CMK (cell line): ENCODE data around the gene HK2.
"Not testable (repeated sequence)": the region's sequence is repeated elsewhere in the genome, so short reads cannot be mapped to it uniquely, and the experiment has no call there.

Experiments
- DNase-seq: peaks from one replicate; pipeline ENCODE4 v3.0.0-alpha.2; 2010; ENCODE audit warnings: low read depth

HK2 gene

GRCh38 chr2:74833418-74834233, at the start of gene HK2:
HK2 (plus strand) TSS chr2:74834127; CDS start chr2:74834581, 454 bp downstream.
- DNase-seq, result peak; percentile 73

DNA sequence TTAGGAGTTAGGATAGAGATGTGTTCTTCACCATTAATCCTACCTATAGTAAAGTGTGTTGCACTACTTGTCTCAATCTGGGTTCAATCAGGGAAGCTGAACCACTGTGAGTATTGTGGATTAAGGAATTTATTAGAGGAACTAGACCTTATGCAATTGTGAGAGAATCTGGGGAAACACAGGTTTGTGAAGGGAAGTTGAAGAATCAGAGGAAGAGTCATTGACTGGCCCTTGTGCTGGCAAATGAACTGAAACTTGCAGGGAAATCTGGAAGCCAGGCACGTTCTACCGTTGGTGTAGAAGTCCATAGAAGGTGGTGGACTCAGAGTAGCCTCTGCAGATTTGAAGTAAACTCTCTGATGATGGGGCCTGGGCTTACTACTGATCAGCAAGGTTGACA, 44.7 kb upstream of the HK2 start:
- DNase-seq, result no peak

- no peak for DNase-seq
Measured at GRCh38 chr2:74792282-74792681, 41.6 kb upstream of the HK2 start.

DNA sequence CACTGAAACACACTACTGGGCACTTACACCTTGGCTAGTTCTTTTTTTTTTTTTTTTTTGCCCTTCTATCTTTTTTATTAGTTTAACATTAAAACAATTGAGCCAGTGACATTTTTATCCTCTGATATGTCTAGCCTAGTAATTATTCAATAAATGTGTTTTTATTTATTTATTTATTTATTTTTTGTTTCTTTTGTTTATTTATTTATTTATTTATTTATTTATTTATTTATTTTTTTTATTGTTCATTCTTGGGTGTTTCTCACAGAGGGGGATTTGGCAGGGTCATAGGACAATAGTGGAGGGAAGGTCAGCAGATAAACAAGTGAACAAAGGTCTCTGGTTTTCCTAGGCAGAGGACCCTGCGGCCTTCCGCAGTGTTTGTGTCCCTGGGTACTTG, 39.0 kb upstream of the HK2 start:
- not testable (repeated sequence) for DNase-seq

- no peak for DNase-seq
Measured at GRCh38 chr2:74806355-74806839, 27.5 kb upstream of the HK2 start.

- DNase-seq, result no peak
Measured at GRCh38 chr2:74806920-74807319, 27.0 kb upstream of the HK2 start.

- DNase-seq, result no peak
Measured at GRCh38 chr2:74812787-74813590, 20.9 kb upstream of the HK2 start.

- DNase-seq, result no peak
Measured at GRCh38 chr2:74814102-74814501, 19.8 kb upstream of the HK2 start.

- DNase-seq, result no peak
Measured at GRCh38 chr2:74815941-74816340, 18.0 kb upstream of the HK2 start.

GRCh38 chr2:74816540-74817303, 17.2 kb upstream of the HK2 start:
- no peak for DNase-seq

DNA sequence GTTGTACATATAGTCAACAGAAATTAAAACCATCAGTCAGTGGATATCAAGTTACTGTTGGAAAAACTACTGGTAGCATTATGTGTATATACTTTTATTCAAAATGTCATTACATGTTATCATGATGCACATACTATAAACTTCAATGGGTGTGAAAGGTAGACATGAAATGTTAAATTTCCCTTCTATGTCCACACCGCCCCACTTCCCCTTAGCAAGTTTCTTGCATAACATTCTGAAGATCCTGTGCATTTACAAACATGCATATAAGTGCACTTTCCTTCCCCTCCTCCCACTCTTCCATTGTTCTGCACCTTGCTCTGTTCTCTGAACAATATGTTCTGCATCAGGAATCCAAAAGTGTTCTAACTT, 16.6 kb upstream of the HK2 start:
- DNase-seq, result no peak

GRCh38 chr2:74819702-74820101, 14.2 kb upstream of the HK2 start:
- DNase-seq, result no peak

DNA sequence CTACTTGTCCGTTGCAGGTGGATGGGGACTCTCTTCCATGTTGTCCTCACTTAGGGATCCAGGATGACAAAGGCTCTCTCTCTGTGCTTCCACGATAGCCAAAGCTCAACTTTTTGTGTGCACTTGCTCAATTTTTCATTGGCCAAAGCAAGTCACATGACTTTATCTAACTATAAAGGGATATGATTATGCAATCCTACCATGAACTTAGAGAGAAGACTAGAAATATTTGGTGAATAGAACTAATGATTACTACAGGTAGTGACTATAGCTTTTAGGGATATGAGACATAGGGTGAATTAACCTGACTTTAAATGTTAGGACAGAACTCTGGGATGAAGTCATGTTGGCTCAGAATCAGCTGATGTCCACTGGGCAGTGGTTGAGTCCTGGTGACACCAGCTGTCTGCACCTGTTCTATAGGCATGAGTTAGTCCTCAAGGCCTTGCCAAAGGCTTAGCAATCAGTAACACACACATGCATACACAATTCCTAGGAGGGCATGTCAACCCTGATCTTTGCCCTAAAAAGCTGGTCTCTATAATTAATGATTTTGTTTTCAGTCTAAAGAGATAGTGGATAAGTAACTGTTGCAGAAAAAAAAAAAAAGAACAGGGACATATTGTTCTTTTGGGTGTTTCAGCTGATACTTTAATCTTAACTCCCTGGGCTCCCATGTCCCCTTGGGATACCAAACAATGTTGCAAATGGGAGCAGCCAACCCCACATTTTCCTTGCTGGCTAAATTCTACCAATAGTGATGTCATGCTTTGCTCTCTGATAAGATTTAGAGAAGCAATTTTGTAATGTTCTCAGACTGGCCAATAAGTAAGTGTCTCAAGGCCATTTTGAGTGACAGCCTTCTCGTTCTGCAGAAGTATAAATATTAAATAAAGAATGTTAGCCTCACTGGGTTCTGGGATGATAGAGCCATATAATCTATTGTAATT, 12.5 kb upstream of the HK2 start:
- DNase-seq, result no peak

- no peak for DNase-seq
Measured at GRCh38 chr2:74822771-74823566, 11.0 kb upstream of the HK2 start.

GRCh38 chr2:74824679-74825078, 9.2 kb upstream of the HK2 start:
- DNase-seq, result no peak

- no peak for DNase-seq
Measured at GRCh38 chr2:74828543-74828942, 5.4 kb upstream of the HK2 start.

DNA sequence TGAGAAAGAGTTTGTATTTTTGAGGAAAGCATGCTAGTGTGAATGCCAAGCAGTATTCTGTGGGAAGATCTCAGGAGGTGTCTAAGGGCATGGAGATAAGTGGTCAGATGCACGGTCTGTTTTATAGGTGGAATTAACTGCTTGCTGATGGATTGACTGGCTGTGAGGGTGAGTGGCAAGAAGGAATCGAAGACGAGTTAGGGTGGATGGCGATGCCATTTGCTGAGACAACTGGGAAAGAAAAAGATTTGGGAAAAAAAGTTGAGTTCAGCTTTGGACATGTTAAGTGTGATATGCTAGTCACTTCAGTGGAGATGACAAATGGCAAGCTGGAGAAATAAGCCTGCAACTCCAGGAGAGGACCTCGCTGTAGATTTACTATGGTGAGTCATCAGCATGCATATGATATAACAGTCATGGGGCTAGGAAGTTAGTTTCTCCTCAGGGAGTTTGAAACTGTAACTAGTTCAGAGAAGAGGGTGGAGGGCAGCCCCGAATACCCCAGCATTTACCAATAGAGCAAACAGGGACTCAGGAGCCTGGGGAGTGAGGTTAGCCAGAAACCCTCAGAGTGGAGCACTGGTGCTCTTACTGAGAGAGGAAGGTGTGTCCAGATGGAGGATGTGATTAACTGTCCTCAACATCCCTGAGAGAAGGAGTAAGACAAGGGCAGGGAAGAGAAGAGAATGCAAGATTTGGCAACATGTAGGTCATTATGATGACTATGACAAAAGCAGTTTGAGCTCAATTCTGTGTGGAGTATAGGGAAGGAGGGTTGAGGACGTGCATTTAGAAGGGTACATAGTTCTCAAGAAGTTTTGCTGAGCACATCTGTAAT, 2.0 kb upstream of the HK2 start:
- no peak for DNase-seq

DNA sequence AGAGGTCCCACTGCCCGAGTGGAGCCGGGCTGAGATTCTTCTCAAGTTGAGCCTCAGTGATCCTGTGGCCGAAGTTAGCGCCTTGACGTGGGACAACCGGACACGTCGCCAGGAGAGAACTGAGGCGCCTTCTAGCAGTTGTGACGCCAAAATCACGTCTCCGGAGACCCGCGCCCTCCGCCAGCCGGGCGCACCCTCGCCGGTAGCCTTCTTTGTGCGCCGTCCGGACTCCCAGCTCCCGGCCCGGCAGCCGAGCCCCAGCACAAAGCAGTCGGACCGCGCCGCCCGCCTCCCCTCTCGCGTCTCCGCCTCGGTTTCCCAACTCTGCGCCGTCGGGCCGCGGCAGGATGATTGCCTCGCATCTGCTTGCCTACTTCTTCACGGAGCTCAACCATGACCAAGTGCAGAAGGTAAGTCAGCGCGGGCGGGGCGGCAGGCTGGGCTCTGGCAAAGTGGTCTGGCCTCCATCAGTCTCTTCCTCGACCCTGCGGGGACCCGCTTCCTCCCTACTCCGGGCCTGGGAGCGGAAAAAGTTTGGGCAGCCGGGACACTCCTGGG, 386 bp downstream of the HK2 start:
- DNase-seq, result not testable (repeated sequence)
